Stimulated activated CD4-positive, alpha-beta T cell treated with anti-CD3 and anti-CD28 coated beads, Interleukin-12 subunit alpha, Interleukin-12 subunit beta, amount 100 ng/mL, for 24 hours (primary cell): ENCODE measurements around the gene RASD1.

Experiments used
- DNase-seq, 2 experiments: peaks; one replicate each; pipeline ENCODE4 v3.0.0-alpha.2; 2020; ENCODE audit warnings: low read depth in 2 of 2

The RASD1 gene

DNA sequence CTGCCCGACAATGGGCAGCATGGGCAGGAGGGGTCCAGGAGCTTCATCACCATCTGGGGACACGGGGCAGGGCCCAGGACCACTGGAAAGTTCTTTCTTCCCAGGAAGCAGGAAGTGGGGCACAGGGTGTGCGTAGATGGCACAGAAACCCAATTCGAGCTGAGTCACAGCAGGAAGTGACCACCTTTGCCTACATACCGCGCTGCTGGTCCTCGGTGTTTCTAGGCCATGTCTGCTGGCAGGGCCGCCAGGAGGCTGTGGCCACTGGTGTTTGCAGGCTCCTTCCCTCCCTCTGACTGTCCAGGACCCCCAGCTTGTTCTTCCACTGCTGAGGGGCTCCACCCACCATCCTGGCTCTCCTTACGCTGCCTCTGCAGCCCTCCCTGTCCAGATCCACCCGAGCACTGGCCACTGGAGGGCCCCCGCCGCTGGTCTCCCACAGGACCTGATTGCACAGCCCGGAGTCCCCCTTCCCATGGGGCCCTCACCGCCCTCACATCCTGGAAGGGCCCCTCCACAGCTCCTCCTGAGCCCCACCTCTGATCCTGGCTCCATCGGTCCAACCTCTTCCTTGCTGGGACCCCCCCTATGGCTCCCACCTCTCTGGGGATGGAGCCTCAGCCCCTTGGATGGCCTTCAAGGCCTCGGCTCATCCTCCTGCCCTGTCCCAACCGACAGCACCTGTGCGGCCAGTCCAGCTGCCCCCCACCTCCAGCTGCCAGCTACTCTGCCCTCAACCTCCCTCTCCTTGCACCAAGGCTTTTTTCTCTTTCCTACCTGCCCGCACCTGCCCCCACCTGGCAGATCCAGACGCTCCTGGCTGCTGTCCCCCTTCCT lies 14.5 kb upstream of the RASD1 start:
- DNase-seq = no peak

DNA sequence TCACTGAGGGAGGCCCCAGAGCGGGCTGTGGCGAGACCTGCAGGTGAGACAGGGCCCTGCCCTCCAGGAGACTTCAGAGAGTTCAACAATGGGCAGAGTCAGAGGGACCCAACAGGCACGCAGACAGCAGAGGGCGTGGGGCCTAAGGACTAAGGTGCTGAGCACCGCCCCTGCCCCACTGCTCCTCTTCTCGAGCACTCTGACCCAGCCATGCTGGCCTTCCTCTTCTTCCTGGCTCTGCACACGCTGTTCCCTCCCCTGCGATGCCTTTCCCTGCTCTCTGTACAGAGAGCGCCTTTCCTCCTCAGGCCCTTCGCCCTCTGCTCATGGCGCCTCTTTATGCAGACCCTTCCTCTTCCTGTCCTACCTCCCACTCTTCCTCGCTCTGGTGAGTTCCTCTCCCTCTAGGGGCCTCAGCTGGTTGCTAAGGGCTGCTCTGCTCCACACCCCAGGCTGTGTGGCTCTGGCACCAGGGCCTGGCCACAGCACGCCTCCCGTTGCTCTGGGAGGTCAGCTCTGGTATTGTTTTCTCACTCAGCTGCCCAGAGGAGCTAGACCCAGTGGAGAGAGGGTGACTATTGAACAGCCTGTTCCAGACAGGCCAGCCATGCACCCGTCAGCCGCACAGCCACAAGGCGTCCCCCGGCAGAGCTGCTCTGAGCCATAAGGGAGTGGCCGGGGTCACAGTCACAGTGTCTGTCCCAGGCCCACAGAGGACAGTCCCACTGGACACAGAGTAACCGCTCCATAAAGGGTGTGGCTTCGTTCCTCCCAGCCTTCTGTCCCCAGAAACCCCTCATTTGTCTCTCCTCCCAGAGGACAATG lies 13.6 kb upstream of the RASD1 start:
- no peak for DNase-seq

DNA sequence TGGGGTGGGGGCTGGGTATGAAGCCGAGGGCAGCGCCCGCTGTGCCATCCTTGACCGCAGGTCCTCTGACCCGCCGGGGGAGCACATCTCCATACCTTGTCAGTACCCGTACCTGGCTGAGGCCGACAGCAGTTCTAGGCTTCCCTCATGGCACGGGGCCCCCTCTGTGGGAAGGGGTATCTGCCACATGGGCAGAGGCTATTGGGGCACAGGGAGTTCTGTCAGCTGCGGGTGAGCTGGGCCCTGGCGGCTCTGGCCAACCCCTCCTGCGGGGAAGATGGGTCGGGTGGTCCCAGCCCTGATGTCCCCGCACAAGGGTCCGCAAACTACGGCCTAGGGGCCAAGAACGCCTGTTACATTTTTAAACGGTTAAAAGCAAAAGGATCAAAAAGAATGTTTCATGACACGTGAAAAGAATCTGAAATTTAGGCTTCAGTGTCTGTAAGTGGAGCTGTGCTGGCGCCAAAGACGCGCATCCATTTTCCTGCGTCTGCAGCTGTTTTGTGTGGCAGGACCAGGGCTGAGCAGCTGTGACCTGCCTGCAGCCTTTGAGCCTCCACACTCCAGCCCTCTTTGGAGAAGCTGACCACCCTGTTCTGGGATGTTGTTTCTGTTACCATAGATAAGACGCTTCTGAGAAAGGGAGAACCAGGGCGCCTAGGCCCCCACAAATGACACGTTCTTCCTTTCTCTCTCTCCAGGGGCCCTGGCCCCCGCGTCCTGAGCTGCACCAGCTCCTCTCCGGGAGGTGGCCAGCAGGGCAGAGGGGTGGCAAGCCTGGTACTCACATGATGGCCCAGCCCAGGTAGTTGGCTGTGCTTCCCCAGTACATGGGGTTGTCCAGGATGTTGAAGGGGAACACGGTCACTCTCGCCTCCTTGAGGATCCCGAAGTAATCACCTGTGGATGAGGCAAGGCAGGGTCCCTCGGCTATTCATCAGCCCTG lies 12.7 kb upstream of the RASD1 start:
- DNase-seq = no peak

DNA sequence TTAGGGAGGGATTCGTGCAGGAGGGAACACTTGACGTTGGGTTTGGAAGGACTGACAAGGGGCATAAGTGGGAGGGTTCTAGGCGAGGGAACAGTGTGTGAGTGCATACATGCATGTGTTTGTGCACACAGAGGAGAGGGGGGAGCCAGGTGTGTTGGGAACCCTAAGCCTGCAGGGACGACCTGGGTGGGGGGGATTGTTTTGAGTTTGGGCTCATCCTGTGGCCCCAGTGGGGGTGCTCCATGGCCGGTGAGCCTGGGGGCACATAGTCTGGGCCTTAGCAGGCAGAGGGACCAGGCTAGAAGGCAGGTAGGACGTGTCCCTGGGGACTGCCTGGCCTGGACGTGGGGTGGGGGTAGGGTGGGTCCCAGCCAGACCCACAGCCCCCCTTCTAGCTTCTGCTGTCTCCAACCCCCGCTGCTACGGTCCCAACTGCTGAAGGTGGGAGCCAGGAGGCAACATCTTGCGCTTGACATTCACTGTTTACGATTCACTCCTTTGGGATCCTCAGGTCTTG lies 11.9 kb upstream of the RASD1 start:
- no peak for DNase-seq

DNA sequence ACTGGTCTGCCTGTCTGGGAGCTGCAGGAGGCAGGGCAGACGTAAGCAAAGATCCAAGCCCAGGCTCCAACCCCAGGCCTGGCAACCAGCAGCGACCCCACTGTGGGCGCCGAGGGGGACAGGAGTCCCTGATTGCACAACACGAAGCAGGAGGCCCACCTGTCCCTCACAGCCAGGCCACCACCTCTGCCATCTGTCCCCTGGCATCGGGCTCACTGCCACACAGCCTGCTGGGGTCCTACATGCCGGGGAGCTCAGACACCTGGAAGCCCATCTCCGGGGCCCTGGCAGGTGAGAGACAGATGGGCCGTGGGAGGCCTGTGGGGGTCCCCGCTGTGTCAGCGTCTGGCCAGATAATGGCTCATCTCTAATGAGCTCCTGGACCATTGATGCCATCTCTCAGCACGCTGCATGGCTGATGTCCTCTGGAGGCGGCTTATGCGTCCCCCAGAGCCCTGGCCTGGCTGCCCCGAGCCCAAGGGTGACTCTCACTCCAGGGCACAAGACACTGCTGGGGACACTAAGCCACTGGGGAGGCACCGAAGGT lies 11.3 kb upstream of the RASD1 start:
- no peak for DNase-seq

DNA sequence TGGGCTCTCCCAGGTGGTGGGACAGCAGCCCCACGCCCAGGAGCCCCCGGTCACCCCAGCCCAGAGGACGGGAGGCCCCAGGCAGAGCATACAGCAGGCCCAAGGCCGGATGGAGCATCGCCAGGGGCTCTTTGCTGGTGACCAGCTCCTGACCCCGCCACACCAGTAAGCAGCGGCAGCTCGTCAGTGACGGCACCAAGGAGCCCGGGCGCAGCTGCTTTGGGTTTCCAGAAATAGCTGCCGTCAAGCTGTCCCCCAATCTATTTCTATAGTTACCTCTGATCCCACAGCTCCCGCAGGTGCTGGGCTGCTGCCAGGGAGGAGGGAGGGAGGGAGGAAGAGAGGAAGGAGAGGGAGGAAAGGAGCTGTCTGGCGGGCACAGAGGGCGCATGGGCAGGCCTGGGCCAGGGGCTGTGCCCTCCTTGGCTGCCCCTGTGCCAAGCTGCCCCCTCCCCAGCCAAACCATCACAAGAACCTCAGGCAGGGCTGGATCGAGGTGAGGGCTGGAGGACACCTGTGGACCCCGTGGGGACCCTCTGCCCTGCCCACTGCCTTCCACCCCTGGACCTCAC lies 10.8 kb upstream of the RASD1 start:
- no peak for DNase-seq

DNA sequence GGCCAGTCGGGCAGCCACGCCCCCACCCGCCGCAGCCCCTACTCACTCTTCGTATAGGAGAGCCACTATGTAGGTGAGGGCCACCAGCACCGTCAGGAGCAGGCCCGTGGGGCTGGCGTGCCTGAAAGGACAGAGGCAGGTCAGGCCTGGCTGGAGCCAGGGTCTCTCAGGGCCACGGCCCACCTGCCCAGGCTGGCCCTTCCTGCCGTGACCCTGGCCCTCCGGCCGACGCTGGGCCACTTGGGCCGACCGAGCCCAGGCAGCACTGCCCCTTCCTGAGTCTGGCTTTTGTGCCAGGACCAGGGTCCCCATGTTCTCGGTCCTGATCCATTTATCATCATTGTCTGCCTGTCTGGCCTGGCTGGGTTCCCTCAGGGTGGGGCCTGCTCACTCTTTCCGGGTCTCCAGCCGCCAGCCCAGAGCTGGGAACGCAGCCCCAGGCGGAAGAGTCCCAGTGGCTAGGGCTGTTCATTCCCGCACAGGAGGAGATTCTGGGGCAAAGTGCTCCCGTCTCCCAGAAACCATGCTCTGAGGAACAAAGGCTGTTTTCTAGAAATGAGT lies 10.1 kb upstream of the RASD1 start:
- no peak for DNase-seq

DNA sequence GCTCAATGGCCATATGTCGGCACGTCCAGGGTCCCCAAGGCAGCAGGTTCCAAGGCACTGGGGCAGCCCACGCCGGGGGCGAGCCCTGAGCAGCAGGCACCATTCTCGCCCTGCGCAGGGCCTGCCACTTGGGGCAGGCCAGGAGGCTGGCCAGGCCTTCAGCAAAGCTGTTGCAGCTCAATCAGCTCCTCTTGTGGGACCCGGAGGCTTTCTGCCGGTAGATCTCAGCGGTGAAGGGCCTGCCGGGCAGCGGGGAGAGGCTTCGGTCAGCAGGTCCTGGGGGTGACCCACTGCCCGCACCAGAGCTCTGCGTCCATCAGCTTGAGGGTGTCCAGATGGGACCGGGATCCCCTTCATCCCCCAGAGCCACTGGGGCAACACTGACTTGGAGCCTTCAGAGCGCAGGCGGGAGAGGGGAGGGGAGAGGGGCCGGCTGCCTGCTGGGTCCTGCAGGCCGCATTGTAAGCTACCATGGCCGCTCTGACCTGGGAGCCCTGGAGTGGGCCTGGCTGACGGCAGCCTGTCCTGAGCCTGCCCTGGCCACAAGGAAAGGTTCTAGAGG lies 9.5 kb upstream of the RASD1 start:
- no peak for DNase-seq

DNA sequence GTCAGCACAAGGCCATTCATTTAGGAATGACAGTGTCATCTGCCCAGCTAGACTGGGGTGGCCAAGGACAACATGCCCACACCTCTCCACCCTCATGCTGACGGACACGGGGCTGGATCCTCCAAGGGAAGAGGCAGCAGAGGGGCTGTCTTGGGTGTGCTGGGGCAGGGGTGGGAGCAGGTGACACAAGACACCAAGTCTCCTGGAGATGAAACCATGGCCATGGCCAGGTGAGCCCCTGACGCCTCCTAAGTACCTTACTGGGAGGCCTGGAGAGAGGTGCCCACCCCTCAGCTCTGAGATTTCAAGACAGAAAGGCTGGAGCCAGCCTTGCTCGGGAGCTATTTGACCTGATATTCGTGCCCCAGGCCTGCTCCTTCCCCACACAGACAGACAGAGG lies 9.0 kb upstream of the RASD1 start:
- DNase-seq = no peak

DNA sequence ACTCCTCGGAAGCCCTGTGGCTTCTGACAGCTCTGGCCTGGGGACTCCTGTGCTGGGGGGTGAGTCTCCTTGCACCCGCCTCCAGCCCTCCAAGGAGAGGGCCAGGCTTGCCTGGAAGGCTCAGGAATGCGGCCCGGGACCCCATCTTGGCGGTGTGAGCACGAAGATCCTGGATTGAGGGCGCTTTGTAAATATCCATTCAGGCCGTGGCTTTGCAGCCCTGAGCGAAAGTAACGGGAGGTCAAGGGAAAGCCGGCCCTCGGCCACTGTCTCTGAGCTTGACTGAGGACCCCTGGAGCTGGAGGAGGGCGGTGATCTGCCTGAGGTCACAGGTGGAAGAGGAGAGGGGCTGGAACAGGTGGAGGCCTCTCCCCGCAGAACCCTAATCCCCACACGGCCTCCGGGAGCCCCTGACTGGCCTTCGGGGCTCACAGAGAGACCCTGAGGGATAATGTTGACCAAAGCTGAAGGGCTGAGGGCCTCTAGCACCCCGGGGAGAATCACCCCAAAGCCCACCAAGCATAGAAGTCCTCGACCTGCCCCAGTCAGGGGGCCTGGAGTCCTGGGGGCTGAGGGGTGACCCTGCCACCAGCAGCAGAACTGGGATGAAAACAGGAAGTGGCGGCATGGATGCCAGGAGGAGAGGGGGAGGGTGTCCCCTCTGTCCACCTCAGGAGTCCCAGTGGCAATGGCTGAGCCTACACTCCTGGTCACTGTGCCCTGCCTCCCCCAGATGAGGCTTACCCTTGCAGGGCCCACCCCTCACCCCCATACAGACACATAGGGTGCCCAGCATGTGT lies 8.3 kb upstream of the RASD1 start:
- no peak for DNase-seq

DNA sequence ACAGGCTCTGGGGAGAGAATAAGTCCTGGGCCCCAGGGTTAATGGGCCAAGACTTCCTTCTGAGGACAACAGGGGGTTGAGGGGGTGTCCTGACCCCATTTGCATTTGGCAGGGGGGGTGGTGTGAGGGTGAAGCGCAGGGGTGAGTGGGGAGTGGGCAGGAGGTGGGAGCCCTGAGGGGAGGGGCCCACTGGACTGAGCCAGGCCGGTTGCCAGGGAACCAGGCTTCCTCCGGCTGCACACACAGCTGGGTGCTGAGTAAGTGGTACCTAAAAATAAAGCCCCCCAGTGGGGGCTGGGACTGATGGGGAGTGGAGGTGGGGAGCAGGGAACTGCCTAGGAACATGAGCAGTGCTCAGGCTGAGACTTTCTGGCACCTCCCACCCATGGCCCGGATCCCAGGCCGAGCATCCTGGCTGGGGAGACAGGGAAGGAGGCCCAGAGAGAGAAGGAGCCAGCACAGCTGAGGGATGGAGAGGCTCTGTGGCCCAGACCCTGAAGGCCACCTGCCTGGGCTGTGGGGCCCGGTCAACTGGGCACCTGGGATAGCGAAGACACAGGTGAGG lies 7.5 kb upstream of the RASD1 start:
- DNase-seq = no peak

DNA sequence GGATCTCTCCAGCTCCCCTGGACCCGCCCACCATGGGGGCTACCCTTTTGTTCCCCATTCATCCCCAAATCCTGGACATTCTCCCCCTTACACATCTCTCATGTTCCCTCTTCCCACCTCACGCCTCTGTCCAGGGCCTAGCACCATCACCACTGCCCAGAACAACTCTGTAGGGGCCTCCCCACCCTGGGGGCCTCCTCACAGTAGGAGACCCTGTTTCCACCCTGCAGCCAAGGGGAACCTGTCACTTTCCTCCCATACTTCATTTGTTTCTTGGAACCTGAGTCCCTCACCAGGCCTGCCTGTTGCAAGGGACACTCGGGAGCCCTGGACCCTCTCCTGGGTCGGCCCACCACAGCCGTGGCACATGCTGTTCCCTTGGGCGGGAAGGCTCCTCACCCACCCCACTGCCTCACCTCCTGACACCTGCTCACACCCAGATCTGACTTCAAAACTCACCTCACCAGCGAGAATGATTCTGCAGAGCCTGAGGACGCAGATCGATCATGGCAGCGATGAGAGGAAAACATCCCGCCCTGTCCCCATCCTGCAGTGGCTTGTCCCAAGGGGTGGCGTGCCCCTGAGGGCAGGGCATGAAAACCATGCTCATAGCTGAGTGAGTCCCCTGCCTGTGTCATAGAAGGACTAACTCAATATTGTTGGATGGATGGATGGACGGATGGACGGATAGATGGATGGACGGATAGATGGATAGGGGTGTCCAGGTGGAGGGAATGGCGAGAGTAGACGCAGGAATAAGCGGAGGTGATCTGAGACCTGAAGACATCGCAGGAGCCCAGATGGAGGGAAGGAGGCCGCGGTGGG lies 6.8 kb upstream of the RASD1 start:
- no peak for DNase-seq

DNA sequence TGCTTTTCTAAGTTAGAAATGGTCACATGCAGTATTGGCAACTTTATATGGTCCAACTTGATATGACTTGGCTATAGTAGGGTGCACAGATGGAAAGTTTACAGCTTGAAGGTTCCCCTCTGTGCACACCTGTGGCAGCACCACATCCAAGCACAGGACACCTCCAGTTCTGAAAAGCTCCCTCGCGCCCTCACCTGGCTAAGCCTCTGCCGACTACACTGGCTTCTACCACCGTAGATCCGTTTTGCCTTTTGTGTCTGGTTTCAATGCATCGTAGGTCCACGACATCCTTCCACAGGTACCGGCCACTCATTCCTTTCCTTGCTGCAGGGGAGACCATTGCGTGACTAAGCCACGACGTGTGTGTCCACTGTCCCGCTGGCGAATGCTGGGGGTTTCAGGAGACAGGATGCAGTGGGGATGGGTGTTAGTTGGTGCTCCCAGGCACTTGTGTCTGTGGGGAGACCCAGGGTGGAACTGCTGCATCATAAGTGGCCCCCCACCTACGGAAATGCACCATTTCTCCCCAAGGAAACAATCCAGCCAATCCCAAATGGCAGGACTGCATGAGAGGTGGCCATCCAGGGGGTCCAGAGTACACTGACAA lies 4.9 kb upstream of the RASD1 start:
- no peak for DNase-seq

DNA sequence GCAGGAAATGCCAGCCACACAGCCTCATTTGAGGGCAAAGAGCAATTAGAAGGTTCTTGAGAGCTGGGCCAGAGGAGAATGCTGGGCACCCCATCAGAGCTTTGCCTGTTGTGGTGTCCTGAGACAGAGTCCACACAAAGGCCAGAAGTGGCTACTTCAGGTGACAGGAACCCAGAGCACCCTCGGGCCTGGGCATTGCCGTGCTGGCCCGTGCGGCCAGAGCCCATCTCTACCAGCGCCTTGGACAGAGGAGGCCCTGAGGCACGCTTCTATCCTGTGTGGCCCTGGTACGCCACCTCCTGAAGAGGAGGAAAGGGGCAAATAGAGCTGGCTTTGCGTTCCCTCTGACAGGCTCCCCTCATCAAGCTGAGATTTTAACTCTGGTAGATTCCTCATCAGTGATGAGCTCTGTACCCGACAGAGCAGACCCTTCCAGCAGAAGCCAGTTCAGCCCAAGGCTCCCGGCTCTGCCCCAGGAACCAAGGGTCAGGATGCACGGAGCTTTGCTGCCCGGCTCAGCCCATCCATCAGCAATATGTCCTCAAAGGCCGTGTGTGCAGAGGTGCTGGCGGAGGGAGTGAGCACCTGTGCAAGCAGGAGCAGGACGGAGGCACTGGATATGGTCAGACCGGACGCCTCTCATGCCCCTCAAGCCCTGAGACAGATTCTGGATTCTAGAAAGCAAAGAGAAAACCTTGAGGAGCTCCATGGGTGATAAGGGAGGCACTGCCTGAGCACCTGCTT lies 3.4 kb upstream of the RASD1 start:
- no peak for DNase-seq

DNA sequence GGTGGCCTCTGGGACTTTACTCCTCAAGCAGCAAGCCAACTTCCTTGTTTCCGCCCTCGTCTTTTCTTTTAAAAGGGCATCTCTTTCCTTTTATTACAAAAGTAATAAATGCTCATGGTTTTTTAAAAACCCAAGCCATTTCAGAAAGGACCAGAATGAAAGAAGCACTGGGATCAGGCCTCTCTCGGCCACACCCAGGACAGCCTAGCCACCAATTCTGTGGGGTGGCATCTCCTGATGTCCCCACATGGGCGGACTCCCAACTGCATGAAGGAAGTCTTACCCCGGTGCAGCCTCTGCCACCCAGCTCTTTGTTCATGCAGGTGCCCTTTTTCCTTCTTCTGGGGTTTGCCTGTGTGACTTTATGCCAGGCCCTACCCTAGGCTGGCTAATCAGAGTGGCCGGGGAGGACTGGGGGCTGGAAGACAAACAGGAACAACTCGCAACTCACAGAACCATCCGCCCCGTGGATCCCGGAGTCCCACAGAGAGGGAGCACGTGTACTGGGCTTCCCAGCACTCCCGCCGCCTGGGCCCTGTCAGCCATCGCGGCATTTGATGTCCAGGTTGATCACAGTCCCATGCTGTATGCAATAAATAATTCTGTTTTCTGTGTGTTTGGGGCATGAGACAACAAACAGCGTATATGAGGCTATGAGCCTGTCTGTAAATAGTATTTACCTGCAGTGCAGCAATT lies 2.6 kb upstream of the RASD1 start:
- DNase-seq = no peak

DNA sequence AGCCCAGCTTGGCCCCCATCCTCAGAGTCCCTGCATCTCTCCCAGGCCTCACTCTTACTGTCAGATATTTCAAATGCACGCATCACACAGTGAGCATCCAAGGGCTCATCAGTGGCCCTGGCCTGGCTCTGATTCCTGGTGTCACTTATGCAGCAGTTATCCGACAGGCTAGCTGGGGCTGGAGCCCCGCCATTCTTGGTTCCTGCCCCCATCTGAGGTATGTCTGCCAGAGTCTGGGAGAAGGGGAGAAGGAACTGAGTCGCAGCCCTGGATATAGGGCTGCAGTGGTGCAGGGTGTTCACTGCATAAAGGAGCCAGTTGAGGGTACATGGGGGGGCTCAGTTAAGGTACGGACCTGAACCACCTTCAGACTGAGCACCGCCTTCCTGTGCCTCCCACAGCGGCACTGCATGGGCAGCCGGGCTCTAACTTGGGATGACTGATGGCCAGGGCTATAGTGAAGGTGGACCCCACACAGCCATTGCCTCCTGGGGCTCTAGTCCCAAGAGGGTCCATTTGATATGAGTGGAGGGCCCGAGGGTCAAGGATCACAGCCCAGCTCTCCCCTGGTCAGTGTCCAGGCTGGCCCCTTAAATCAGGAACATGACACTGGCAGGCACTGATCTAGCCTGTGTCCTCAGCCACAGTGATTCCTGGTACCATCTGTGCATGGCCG lies 1.8 kb upstream of the RASD1 start:
- DNase-seq = no peak
